Measurements from ENCODE around the gene TTC1. TPM values are rescaled to one million over a fixed set of nuclear protein-coding genes. Genes with fewer than 3 reads are reported as not detected.

The TTC1 gene
- total RNA-seq, 1 donor from 2014 or later, result 46.3 TPM

- H3K36me3 Mint-ChIP-seq (ENCODE audit: insufficient read depth), result peaks cover 18% of the 10 kb centered on the region
- no peaks in the 10 kb centered on the region for H3K9me3 Mint-ChIP-seq (ENCODE audit: low read depth)
- no peak for TF ChIP-seq CTCF (IDR thresholded peaks at IDR 0.05; ENCODE audit: unreplicated experiment)
- H3K4me1 Mint-ChIP-seq (ENCODE audit: low read depth), result peaks cover 8% of the 10 kb centered on the region
- H3K27me3 Mint-ChIP-seq, result no peaks in the 10 kb centered on the region
- no peak for DNase-seq (ENCODE audit: low spot score, unreplicated experiment)
- H3K27ac Mint-ChIP-seq, result peak overlapping the region; percentile 57
- H3K4me3 Mint-ChIP-seq (ENCODE audit: low read depth), result no peak overlapping the region
Measured at GRCh38 chr5:160092514-160092913, 83.6 kb downstream of the TTC1 start.

- Mint-ChIP-seq H3K36me3 (ENCODE audit: insufficient read depth) (peaks cover 20% of the 10 kb centered on the region), H3K27ac (no peak overlapping the region)
Measured at GRCh38 chr5:160092960-160093707, 84.2 kb downstream of the TTC1 start.

GRCh38 chr5:160096178-160096577, 87.2 kb downstream of the TTC1 start:
- H3K4me1 Mint-ChIP-seq (ENCODE audit: low read depth), result no peaks in the 10 kb centered on the region
- no peak overlapping the region for H3K4me3 Mint-ChIP-seq (ENCODE audit: low read depth)
- TF ChIP-seq CTCF (IDR thresholded peaks at IDR 0.05; ENCODE audit: unreplicated experiment), result no peak
- no peaks in the 10 kb centered on the region for H3K27me3 Mint-ChIP-seq
- H3K9me3 Mint-ChIP-seq (ENCODE audit: low read depth), result no peaks in the 10 kb centered on the region
- peaks cover 25% of the 10 kb centered on the region for H3K36me3 Mint-ChIP-seq (ENCODE audit: insufficient read depth)
- H3K27ac Mint-ChIP-seq, result no peak overlapping the region
- DNase-seq (ENCODE audit: low spot score, unreplicated experiment), result no peak

More at GRCh38 chr5:160092960-160093707, 84.2 kb downstream of the TTC1 start:
- no peak for DNase-seq (ENCODE audit: low spot score, unreplicated experiment)
- H3K4me3 Mint-ChIP-seq (ENCODE audit: low read depth), result no peak overlapping the region
- H3K27me3 Mint-ChIP-seq, result no peaks in the 10 kb centered on the region
- H3K9me3 Mint-ChIP-seq (ENCODE audit: low read depth), result no peaks in the 10 kb centered on the region
- no peak for TF ChIP-seq CTCF (IDR thresholded peaks at IDR 0.05; ENCODE audit: unreplicated experiment)
- H3K4me1 Mint-ChIP-seq (ENCODE audit: low read depth), result peaks cover 8% of the 10 kb centered on the region

GRCh38 chr5:160097991-160098390, 89.1 kb downstream of the TTC1 start:
- Mint-ChIP-seq H3K36me3 (ENCODE audit: insufficient read depth) (peaks cover 20% of the 10 kb centered on the region), H3K9me3 (ENCODE audit: low read depth) (no peaks in the 10 kb centered on the region), H3K4me1 (ENCODE audit: low read depth) (no peaks in the 10 kb centered on the region), H3K4me3 (ENCODE audit: low read depth) (no peak overlapping the region), H3K27ac (no peak overlapping the region), H3K27me3 (no peaks in the 10 kb centered on the region)
- no peak for TF ChIP-seq CTCF (IDR thresholded peaks at IDR 0.05; ENCODE audit: unreplicated experiment)
- no peak for DNase-seq (ENCODE audit: low spot score, unreplicated experiment)

GRCh38 chr5:160105686-160106360, 96.9 kb downstream of the TTC1 start:
- no peaks in the 10 kb centered on the region for H3K27me3 Mint-ChIP-seq
- H3K36me3 Mint-ChIP-seq (ENCODE audit: insufficient read depth), result peaks cover 14% of the 10 kb centered on the region
- H3K9me3 Mint-ChIP-seq (ENCODE audit: low read depth), result no peaks in the 10 kb centered on the region
- H3K4me3 Mint-ChIP-seq (ENCODE audit: low read depth), result no peak overlapping the region
- DNase-seq (ENCODE audit: low spot score, unreplicated experiment), result no peak
- peak overlapping the region; percentile 62 for H3K27ac Mint-ChIP-seq
- TF ChIP-seq CTCF (IDR thresholded peaks at IDR 0.05; ENCODE audit: unreplicated experiment), result no peak
- H3K4me1 Mint-ChIP-seq (ENCODE audit: low read depth), result peaks cover 5% of the 10 kb centered on the region

Data from progenitor cell of endocrine pancreas (in vitro differentiated cells).